ENCODE measurements around the gene ACSF2.

Gene ACSF2

DNA sequence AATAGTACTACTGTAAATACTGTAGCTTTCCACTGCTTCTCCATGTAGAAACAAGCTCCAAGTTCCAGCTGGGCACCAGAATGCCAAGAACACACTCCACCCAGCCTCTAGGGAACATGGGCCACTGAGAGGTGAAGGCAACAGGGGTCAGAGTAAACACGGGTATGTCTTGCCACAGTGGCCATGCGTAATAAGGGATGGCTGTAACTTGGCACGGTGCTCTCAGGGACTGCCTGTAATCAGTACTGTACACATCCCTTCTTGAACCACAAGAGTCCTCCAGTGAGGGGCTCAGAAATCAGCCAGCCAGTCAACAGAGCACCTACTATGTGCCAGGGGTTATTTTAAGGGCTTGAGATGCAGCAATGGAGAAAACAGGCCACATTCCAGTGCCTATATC lies 39.5 kb upstream of the ACSF2 start:
- H4K20me1 ChIP-seq (ENCODE audit: low read depth, low read length), result no peaks in the 10 kb centered on the region
- H3K9me2 ChIP-seq (replicated peaks; ENCODE audit: insufficient read depth, low read length), result no peaks in the 10 kb centered on the region
- no peaks in the 10 kb centered on the region for H3K79me2 ChIP-seq (ENCODE audit: insufficient read depth, low read length)
- peaks cover 21% of the 10 kb centered on the region for H3K36me3 ChIP-seq (ENCODE audit: low read length)
- no peak overlapping the region for H3K9ac ChIP-seq (ENCODE audit: low read length)
- no peaks in the 10 kb centered on the region for H3F3A ChIP-seq (ENCODE audit: insufficient read depth)
- no peaks in the 10 kb centered on the region for H3K27me3 ChIP-seq (ENCODE audit: low read length)
- H2AFZ ChIP-seq (ENCODE audit: low read depth, low read length, severe bottlenecking), result no peak overlapping the region
- H3K27ac ChIP-seq (ENCODE audit: low read depth, low read length), result no peak overlapping the region
- no peak overlapping the region for H3K4me2 ChIP-seq (ENCODE audit: low read depth, low read length, poor library complexity, severe bottlenecking)
- H3K4me3 ChIP-seq (ENCODE audit: insufficient read depth, low read length, poor library complexity, severe bottlenecking), result no peak overlapping the region
- TF ChIP-seq, protein P1, sequence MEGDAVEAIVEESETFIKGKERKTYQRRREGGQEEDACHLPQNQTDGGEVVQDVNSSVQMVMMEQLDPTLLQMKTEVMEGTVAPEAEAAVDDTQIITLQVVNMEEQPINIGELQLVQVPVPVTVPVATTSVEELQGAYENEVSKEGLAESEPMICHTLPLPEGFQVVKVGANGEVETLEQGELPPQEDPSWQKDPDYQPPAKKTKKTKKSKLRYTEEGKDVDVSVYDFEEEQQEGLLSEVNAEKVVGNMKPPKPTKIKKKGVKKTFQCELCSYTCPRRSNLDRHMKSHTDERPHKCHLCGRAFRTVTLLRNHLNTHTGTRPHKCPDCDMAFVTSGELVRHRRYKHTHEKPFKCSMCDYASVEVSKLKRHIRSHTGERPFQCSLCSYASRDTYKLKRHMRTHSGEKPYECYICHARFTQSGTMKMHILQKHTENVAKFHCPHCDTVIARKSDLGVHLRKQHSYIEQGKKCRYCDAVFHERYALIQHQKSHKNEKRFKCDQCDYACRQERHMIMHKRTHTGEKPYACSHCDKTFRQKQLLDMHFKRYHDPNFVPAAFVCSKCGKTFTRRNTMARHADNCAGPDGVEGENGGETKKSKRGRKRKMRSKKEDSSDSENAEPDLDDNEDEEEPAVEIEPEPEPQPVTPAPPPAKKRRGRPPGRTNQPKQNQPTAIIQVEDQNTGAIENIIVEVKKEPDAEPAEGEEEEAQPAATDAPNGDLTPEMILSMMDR (IDR thresholded peaks at IDR 0.05; ENCODE audit: insufficient read depth, low read length, poor library complexity, severe bottlenecking), result no peak
- TF ChIP-seq EZH2phosphoT487 (conservative IDR thresholded peaks at IDR 0.05; ENCODE audit: low read length), result no peak
- no peaks in the 10 kb centered on the region for H3K9me3 ChIP-seq (ENCODE audit: insufficient read depth, low read length)

DNA sequence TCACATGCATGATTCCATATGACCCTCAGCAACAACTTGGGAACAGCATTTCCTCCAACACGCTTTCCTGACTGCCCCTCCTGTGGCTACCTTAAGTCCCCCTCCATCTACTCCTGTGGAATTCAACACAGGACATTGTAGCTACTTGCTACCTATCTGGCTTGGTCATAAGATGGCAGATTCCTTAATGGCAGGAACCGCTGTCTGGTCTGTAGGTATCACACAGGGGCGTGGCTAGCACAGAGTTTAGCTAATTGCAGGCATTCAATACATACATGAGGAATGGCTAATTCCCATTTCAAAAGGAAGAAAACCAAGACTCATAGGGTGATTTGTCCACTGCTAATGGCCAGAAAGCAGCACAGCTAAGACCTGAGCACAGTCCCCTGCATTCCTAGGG lies 37.3 kb upstream of the ACSF2 start:
- H3K27me3 ChIP-seq (ENCODE audit: low read length), result no peaks in the 10 kb centered on the region
- no peaks in the 10 kb centered on the region for H3K9me3 ChIP-seq (ENCODE audit: insufficient read depth, low read length)

DNA sequence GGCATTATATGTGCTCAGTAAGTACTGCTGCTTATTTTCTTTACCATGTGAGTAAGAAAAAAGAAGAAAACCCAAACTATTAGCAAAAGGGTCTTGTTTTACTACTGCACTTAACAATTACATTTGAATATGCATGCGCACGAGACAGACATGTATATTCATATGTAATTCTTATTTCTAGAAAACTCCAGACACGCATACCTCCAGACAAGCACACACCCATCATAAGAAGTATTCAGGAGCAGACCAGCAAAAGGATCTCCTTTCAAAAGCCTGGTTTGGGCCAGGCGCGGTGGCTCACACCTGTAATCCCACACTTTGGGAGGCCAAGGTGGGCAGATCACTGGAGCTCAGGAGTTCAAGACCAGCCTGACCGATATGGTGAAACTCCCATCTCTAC lies 36.5 kb upstream of the ACSF2 start:
- H3K36me3 ChIP-seq (ENCODE audit: low read length), result peaks cover 36% of the 10 kb centered on the region
- peaks cover 10% of the 10 kb centered on the region for H3K79me2 ChIP-seq (ENCODE audit: insufficient read depth, low read length)
- H2AFZ ChIP-seq (ENCODE audit: low read depth, low read length, severe bottlenecking), result no peak overlapping the region
- H3K4me3 ChIP-seq (ENCODE audit: insufficient read depth, low read length, poor library complexity, severe bottlenecking), result no peak overlapping the region
- H3K27ac ChIP-seq (ENCODE audit: low read depth, low read length), result no peak overlapping the region
- TF ChIP-seq, protein P1 (IDR thresholded peaks at IDR 0.05; ENCODE audit: insufficient read depth, low read length, poor library complexity, severe bottlenecking), result no peak
- TF ChIP-seq EZH2phosphoT487 (conservative IDR thresholded peaks at IDR 0.05; ENCODE audit: low read length), result no peak
- no peaks in the 10 kb centered on the region for H3F3A ChIP-seq (ENCODE audit: insufficient read depth)
- H3K4me2 ChIP-seq (ENCODE audit: low read depth, low read length, poor library complexity, severe bottlenecking), result no peak overlapping the region
- no peaks in the 10 kb centered on the region for H3K9me2 ChIP-seq (replicated peaks; ENCODE audit: insufficient read depth, low read length)
- no peaks in the 10 kb centered on the region for H4K20me1 ChIP-seq (ENCODE audit: low read depth, low read length)
- no peak overlapping the region for H3K9ac ChIP-seq (ENCODE audit: low read length)
- no peaks in the 10 kb centered on the region for H3K9me3 ChIP-seq (ENCODE audit: insufficient read depth, low read length)
- H3K27me3 ChIP-seq (ENCODE audit: low read length), result no peaks in the 10 kb centered on the region

More for the DNA sequence above, 37.3 kb upstream of the ACSF2 start:
- Histone ChIP-seq H2AFZ (ENCODE audit: low read depth, low read length, severe bottlenecking) (no peak overlapping the region), H4K20me1 (ENCODE audit: low read depth, low read length) (no peaks in the 10 kb centered on the region), H3K4me3 (ENCODE audit: insufficient read depth, low read length, poor library complexity, severe bottlenecking) (no peak overlapping the region), H3K4me2 (ENCODE audit: low read depth, low read length, poor library complexity, severe bottlenecking) (no peak overlapping the region), H3K9me2 (replicated peaks; ENCODE audit: insufficient read depth, low read length) (no peaks in the 10 kb centered on the region), H3F3A (ENCODE audit: insufficient read depth) (no peaks in the 10 kb centered on the region), H3K36me3 (ENCODE audit: low read length) (peaks cover 30% of the 10 kb centered on the region), H3K79me2 (ENCODE audit: insufficient read depth, low read length) (0 out of 2 replicates have a peak, but pooled peaks cover 4% of the 10 kb centered on the region), H3K27ac (ENCODE audit: low read depth, low read length) (no peak overlapping the region), H3K9ac (ENCODE audit: low read length) (no peak overlapping the region)
- TF ChIP-seq, protein P1 (IDR thresholded peaks at IDR 0.05; ENCODE audit: insufficient read depth, low read length, poor library complexity, severe bottlenecking), result no peak
- TF ChIP-seq EZH2phosphoT487 (conservative IDR thresholded peaks at IDR 0.05; ENCODE audit: low read length), result no peak

Data from SU-DHL-6 (cell line).